ENCODE measurements around the gene PLCB1.

Gene PLCB1

GRCh38 chr20:8129211-8129976, 2.7 kb upstream of the PLCB1 start:
- DNase-seq (ENCODE audit: low read depth, low spot score) = no peak

GRCh38 chr20:8130840-8131526, 1.1 kb upstream of the PLCB1 start:
- DNase-seq (ENCODE audit: low read depth, low spot score) = no peak

GRCh38 chr20:8132484-8133309, 631 bp downstream of the PLCB1 start:
- DNase-seq (ENCODE audit: low read depth, low spot score) = no peak

- no peak for DNase-seq (ENCODE audit: low read depth, low spot score)
Measured at GRCh38 chr20:8133310-8133768, 1.3 kb downstream of the PLCB1 start.

GRCh38 chr20:8133851-8134451, 1.9 kb downstream of the PLCB1 start:
- DNase-seq (ENCODE audit: low read depth, low spot score) = no peak

GRCh38 chr20:8139899-8140298, 7.8 kb downstream of the PLCB1 start:
- no peak for DNase-seq (ENCODE audit: low read depth, low spot score)

GRCh38 chr20:8143474-8143873, 11.4 kb downstream of the PLCB1 start:
- DNase-seq (ENCODE audit: low read depth, low spot score) = no peak

- DNase-seq (ENCODE audit: low read depth, low spot score) = no peak
Measured at GRCh38 chr20:8144282-8145245, 12.5 kb downstream of the PLCB1 start.

- DNase-seq (ENCODE audit: low read depth, low spot score) = no peak
Measured at GRCh38 chr20:8145246-8146168, 13.4 kb downstream of the PLCB1 start.

GRCh38 chr20:8147476-8147875, 15.4 kb downstream of the PLCB1 start:
- no peak for DNase-seq (ENCODE audit: low read depth, low spot score)

GRCh38 chr20:8148501-8148900, 16.4 kb downstream of the PLCB1 start:
- DNase-seq (ENCODE audit: low read depth, low spot score) = no peak

- DNase-seq (ENCODE audit: low read depth, low spot score) = no peak
Measured at GRCh38 chr20:8150591-8150990, 18.5 kb downstream of the PLCB1 start.

- DNase-seq (ENCODE audit: low read depth, low spot score) = no peak
Measured at GRCh38 chr20:8151372-8151771, 19.3 kb downstream of the PLCB1 start.

GRCh38 chr20:8152183-8152582, 20.1 kb downstream of the PLCB1 start:
- no peak for DNase-seq (ENCODE audit: low read depth, low spot score)

- DNase-seq (ENCODE audit: low read depth, low spot score) = no peak
Measured at GRCh38 chr20:8152847-8153246, 20.8 kb downstream of the PLCB1 start.

GRCh38 chr20:8153281-8153908, 21.3 kb downstream of the PLCB1 start:
- no peak for DNase-seq (ENCODE audit: low read depth, low spot score)

- DNase-seq (ENCODE audit: low read depth, low spot score) = no peak
Measured at GRCh38 chr20:8154638-8155037, 22.6 kb downstream of the PLCB1 start.

GRCh38 chr20:8155229-8155628, 23.2 kb downstream of the PLCB1 start:
- DNase-seq (ENCODE audit: low read depth, low spot score) = no peak

GRCh38 chr20:8155812-8156211, 23.7 kb downstream of the PLCB1 start:
- no peak for DNase-seq (ENCODE audit: low read depth, low spot score)

Data from iPS DF 19.7 (cell line).